ENCODE results near the gene RTP4.

- TF ChIP-seq CTCF (conservative IDR thresholded peaks at IDR 0.05; ENCODE audit: low read length) (no peak), EZH2phosphoT487 (IDR thresholded peaks at IDR 0.05; ENCODE audit: borderline replicate concordance, low read depth, low read length) (no peak)
These were observed 38.7 kb downstream of the RTP4 start for GRCh38 chr3:187406927-187407326.

All from OCI-LY7 (cell line).